ENCODE results near the gene KAT6B.

GRCh38 chr10:74988832-74989561 lies 162.6 kb downstream of the KAT6B start:
- no peak for TF ChIP-seq EZH2 (IDR thresholded peaks at IDR 0.05; ENCODE audit: borderline replicate concordance, low read depth, low read length, poor library complexity, severe bottlenecking)
- TF ChIP-seq, protein P1, sequence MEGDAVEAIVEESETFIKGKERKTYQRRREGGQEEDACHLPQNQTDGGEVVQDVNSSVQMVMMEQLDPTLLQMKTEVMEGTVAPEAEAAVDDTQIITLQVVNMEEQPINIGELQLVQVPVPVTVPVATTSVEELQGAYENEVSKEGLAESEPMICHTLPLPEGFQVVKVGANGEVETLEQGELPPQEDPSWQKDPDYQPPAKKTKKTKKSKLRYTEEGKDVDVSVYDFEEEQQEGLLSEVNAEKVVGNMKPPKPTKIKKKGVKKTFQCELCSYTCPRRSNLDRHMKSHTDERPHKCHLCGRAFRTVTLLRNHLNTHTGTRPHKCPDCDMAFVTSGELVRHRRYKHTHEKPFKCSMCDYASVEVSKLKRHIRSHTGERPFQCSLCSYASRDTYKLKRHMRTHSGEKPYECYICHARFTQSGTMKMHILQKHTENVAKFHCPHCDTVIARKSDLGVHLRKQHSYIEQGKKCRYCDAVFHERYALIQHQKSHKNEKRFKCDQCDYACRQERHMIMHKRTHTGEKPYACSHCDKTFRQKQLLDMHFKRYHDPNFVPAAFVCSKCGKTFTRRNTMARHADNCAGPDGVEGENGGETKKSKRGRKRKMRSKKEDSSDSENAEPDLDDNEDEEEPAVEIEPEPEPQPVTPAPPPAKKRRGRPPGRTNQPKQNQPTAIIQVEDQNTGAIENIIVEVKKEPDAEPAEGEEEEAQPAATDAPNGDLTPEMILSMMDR (conservative IDR thresholded peaks at IDR 0.05; ENCODE audit: low read depth, low read length), result no peak

Data from A673 (cell line).